Ovary (tissue), 9 donors: Measurements from ENCODE around the gene TCIRG1. TPM values are rescaled to one million over a fixed set of nuclear protein-coding genes. Genes with fewer than 3 reads are reported as not detected.

Source experiments
- DNase-seq, 5 donors: peaks; one replicate each; pipeline ENCODE4 v3.0.0-alpha.2; 2019 to 2020
- H3K27ac ChIP-seq, 2 donors: fragments of 200-600 bp; one replicate each; pipeline versions ENCODE4 v1.5.1 to v1.8.0; 2019 to 2022
- H3K27me3 ChIP-seq: fragments of 200-600 bp; one replicate; pipeline ENCODE4 v1.8.0; 2022
- H3K36me3 ChIP-seq: fragments of 200-600 bp; sonication (generic); one replicate; pipeline ENCODE4 v1.5.1; 2019
- H3K4me1 ChIP-seq: one replicate; pipeline ENCODE4 v1.8.1; 2013; ENCODE audit warnings: mild to moderate bottlenecking, moderate library complexity; ENCODE audit not compliant: insufficient read depth
- H3K4me3 ChIP-seq: fragments of 200-600 bp; sonication (generic); one replicate; pipeline ENCODE4 v1.5.1; 2017
- H3K9me3 ChIP-seq, 2 donors: fragments of 200-600 bp in 1 of 2; sonication (generic) in 1 of 2; one replicate each; pipeline versions ENCODE4 v1.5.1 to v1.8.1; 2013 to 2019; ENCODE audit warnings: mild to moderate bottlenecking in 1 of 2, moderate library complexity in 1 of 2
- EP300 ChIP-seq: sonication (generic); formaldehyde crosslinking; IDR thresholded peaks from one replicate; pipeline ENCODE4 v1.6.1; 2017; ENCODE audit warnings: antibody characterized with exemption
- POLR2A ChIP-seq: fragments of 450-650 bp; IDR thresholded peaks from one replicate; pipeline ENCODE4 v1.6.1; 2017; ENCODE audit warnings: antibody characterized with exemption, mild to moderate bottlenecking, moderate library complexity
- WGBS, 3 donors: extraction: QIAGEN DNeasy Blood & Tissue Kit in 1 of 3; methylation state at CpG; one replicate each; pipeline versions ENCODE4 v1.1.5 to v1.1.7; 2013 to 2017; 5-methylcytosine and 5-hydroxymethylcytosine counted together
- intact Hi-C, 4 donors: fragments of 100-400 bp; cut with DNase I; formaldehyde crosslinking; loops; one replicate each; pipeline versions ENCODE4 v1.11.0 to v1.15.1; 2022 to 2023
- polyA plus RNA-seq, 2 donors: library from polyadenylated mRNA; stranded (reverse); fragments of 200-250 nt in 1 of 2; fragments of 350-450 nt in 1 of 2; fragmentation: Illumina TruSeq in 1 of 2; extraction: RNeasy Lipid Tissue Mini Kit (QIAGEN cat#74804) in 1 of 2; gene quantifications; one replicate each; pipeline ENCODE4 v1.2.3, GENCODE V29; 2013 to 2014
- total RNA-seq, 7 donors: library from RNA; depleted of rRNA in 2 of 7; stranded (reverse); fragments of >200 nt in 2 of 7; fragmentation: NEBNext Ultra II Directional in 3 of 7; extraction: Animal tissue kit (Norgen Biotek cat#: 25700) in 3 of 7; gene quantifications; one replicate each; pipeline versions ENCODE4 v1.1.0 to v1.2.4, GENCODE V29; 2016 to 2023
- TF ChIP-seq, protein P1 (sequence below), 3 donors: fragments of 450-650 bp in 2 of 3; fragments of 200-600 bp in 1 of 3; IDR thresholded peaks; one replicate each; pipeline versions ENCODE4 v1.5.1 to v1.8.0; 2016 to 2022; ENCODE audit warnings: antibody characterized with exemption in 3 of 3, mild to moderate bottlenecking in 1 of 3
- donor health status: DM: no; HTN: no; CAD: no; lungs with moderate emphysema.
- donor health status: DM: no; HTN: no; CAD: no.
- donor health status: Bipolar disorder and iron deficiency.
- donor health status: DM: yes; HTN: yes; CAD: no.
- donor health status: DM: no; HTN: no; CAD: no.
- donor health status: DM: yes; HTN: yes; CAD: no.

The TCIRG1 gene
- total and polyA plus RNA-seq, 9 donors = 2.2 to 109 (median 77.4) TPM

DNA sequence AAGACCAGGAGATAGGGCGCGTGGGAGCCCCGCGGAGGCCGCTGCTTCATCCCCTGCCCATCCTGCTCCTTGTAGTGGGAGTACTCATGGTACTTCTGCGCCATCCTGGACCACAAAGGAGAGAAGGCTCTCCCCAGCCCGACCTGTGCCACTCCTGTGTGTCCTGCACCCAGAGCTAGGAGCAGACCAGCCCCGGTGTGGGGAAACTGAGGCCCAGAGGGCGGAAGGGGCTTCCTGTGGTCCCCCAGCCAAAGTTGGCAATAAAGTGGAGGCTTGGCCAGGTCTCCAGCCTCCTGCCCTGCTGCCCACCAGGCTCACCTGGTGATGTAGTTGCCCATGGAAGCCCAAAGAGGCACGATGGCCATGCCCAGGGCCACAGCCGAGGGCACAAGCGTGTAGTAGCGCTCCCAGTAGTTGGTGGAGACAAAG lies 39.6 kb upstream of the TCIRG1 start:
- WGBS, 3 donors = 94 to 98% (median 97%) methylated on average over 13 of the region's 13 CpGs
- intact Hi-C loops = no loop called here
- TF ChIP-seq POLR2A = no peak
- TF ChIP-seq, protein P1, sequence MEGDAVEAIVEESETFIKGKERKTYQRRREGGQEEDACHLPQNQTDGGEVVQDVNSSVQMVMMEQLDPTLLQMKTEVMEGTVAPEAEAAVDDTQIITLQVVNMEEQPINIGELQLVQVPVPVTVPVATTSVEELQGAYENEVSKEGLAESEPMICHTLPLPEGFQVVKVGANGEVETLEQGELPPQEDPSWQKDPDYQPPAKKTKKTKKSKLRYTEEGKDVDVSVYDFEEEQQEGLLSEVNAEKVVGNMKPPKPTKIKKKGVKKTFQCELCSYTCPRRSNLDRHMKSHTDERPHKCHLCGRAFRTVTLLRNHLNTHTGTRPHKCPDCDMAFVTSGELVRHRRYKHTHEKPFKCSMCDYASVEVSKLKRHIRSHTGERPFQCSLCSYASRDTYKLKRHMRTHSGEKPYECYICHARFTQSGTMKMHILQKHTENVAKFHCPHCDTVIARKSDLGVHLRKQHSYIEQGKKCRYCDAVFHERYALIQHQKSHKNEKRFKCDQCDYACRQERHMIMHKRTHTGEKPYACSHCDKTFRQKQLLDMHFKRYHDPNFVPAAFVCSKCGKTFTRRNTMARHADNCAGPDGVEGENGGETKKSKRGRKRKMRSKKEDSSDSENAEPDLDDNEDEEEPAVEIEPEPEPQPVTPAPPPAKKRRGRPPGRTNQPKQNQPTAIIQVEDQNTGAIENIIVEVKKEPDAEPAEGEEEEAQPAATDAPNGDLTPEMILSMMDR (IDR thresholded peaks at IDR 0.05) = no peak
- Histone ChIP-seq H3K4me3 (no peak overlapping the region), H3K4me1 (peaks cover under 1% of the 10 kb centered on the region), H3K27ac (no peak overlapping the region), H3K36me3 (no peaks in the 10 kb centered on the region), H3K27me3 (no peaks in the 10 kb centered on the region), H3K9me3 (no peaks in the 10 kb centered on the region)
- no peak for DNase-seq

DNA sequence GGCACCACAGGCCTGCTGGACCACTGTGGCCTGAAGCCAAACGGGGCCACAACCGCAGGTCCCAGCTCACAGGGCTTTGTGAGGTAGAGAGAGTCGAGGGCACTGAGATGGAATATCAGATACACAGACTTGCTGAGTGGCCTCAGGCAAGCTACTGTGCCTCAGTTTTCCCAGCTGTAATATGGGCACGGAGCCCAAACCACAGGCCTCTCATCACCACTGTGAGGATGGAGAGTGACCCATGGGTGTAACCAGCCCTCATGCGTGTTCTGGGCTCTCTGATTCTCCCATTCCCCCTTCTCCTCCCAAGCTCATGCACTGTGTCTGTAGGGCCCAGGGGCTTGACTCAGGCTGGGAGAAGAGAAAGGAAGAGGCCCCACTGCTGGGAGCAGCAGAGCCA lies 39.1 kb upstream of the TCIRG1 start:
- Histone ChIP-seq H3K27ac (no peak overlapping the region), H3K4me3 (no peak overlapping the region), H3K36me3 (no peaks in the 10 kb centered on the region), H3K27me3 (no peaks in the 10 kb centered on the region), H3K9me3 (no peaks in the 10 kb centered on the region), H3K4me1 (peaks cover 2% of the 10 kb centered on the region)
- no peak for DNase-seq
- no peak for TF ChIP-seq EP300
- no peak for TF ChIP-seq POLR2A
- TF ChIP-seq, protein P1 (IDR thresholded peaks at IDR 0.05) = no peak
- WGBS, 3 donors = 86 to 96% (median 90%) methylated on average over 5 of the region's 5 CpGs
- intact Hi-C loops = loop anchor here in 1 of 4 donors (10.0 kb wide), 1 partner anchor 205 kb away; no protein-coding TSS in a partner anchor

DNA sequence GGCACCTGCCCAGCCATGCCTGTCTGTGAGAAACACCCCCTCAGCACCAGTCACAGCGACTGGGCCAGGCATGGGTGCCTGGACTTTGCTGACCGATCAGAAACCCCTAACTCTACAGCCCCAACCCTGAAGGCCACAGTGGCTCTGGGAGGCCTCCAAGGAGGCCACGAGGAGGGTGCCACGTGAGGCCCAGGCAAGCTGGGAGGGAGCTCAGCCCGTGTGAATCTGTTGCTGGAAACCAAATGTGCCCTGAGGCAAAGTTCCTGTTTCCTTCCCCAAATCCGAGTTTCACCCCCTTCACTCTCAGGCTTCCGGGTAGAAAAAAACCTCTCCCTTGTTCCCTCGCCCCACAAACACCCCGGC lies 36.3 kb upstream of the TCIRG1 start:
- TF ChIP-seq EP300 (no peak), POLR2A (no peak)
- TF ChIP-seq, protein P1 (IDR thresholded peaks at IDR 0.05) = no peak
- intact Hi-C loops = loop anchor here in 1 of 4 donors (10.0 kb wide), 1 partner anchor 202 kb away; no protein-coding TSS in a partner anchor
- no peak for DNase-seq
- Histone ChIP-seq H3K27me3 (no peaks in the 10 kb centered on the region), H3K9me3 (no peaks in the 10 kb centered on the region), H3K36me3 (no peaks in the 10 kb centered on the region), H3K4me3 (no peak overlapping the region), H3K27ac (no peak overlapping the region), H3K4me1 (peaks cover 2% of the 10 kb centered on the region)
- 74 to 76% (median 75%) methylated on average over 9 of the region's 9 CpGs for WGBS, 3 donors

DNA sequence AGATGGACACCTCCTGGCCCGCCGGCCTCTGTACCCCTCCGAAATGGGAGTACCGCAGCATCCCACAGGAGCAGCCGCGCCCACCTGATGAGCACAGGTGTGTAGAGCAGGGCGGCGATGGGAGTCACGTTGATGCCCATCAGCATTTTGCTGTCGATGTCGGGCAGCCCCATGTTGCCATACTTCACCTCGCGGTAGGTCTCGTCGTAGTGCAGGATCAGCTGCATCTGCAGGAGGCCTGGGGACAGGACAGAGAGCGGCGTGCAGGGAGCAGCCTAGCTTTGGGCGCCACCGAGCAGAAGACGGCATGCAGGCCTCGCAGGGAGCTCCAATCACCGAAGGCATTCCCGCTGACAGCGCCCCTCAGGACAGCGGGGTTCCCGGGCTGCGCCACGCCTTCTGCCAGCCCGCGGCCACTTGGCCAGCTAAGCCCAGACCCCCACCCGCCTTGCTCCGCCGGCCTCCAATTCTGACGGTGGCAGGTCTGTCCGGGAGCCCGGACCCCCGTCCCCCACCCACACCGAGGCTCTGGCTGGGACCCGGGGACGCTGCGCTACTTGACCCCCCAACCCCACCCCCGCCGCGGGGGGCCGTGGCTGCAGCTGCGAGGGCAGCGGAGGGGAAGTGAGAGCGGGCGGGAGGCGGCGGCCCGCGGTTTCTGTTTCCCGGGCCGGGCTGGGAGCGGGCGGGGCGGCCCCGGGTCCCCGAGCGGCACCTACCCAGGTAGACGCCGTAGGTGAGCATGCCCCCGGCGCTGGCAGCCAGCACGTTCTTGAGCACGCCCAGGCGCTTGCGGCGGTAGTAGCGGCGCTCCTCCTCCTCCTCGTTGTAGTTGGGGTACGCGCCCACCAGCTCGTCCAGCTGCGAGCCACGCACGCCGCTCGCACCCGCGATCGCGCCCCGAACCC lies 35.6 kb upstream of the TCIRG1 start:
- no peaks in the 10 kb centered on the region for H3K9me3 ChIP-seq
- peak overlapping the region; percentile 62 for H3K4me3 ChIP-seq
- TF ChIP-seq POLR2A (no peak), EP300 (no peak)
- TF ChIP-seq, protein P1 (IDR thresholded peaks at IDR 0.05) = no peak
- intact Hi-C loops = loop anchor here in 1 of 4 donors (10.0 kb wide), 1 partner anchor 202 kb away; no protein-coding TSS in a partner anchor
- H3K27ac ChIP-seq = peak overlapping the region; percentile 13 to 50
- DNase-seq = peak in 1 of 5 donors; percentile 37
- peaks cover 2% of the 10 kb centered on the region for H3K4me1 ChIP-seq
- no peaks in the 10 kb centered on the region for H3K27me3 ChIP-seq
- 14 to 40% (median 20%) methylated on average over 37 to 86 of the region's 86 CpGs for WGBS, 3 donors
- H3K36me3 ChIP-seq = no peaks in the 10 kb centered on the region
